H9 (cell line): ENCODE measurements around the gene PACS1. TPM values are rescaled to one million over a fixed set of nuclear protein-coding genes. Genes with fewer than 3 reads are reported as not detected.

Source experiments
- DNase-seq: peaks from one replicate; pipeline ENCODE4 v3.0.0-alpha.2; 2017
- H2AFZ ChIP-seq: one replicate; pipeline ENCODE4 v1.6.1; 2013; ENCODE audit warnings: mild to moderate bottlenecking, low read length, control low read depth, moderate library complexity
- H2AK5ac ChIP-seq: 2 replicates; pipeline ENCODE4 v1.6.1; 2013; ENCODE audit warnings: low read length, control low read depth, mixed read lengths; ENCODE audit not compliant: insufficient read length
- H2BK120ac ChIP-seq: one replicate; pipeline ENCODE4 v1.6.1; 2013; ENCODE audit warnings: low read depth, mild to moderate bottlenecking, low read length, control low read depth, inconsistent platforms; ENCODE audit not compliant: poor library complexity, severe bottlenecking
- H2BK12ac ChIP-seq: 2 replicates; pipeline ENCODE4 v1.6.1; 2013; ENCODE audit warnings: low read length, control low read depth, mixed read lengths, low read depth; ENCODE audit not compliant: insufficient read length
- H2BK15ac ChIP-seq: 2 replicates; pipeline ENCODE4 v1.6.1; 2013; ENCODE audit warnings: low read depth, low read length, control low read depth
- H2BK20ac ChIP-seq: one replicate; pipeline ENCODE4 v1.6.1; 2013; ENCODE audit warnings: low read depth, mild to moderate bottlenecking, low read length, control low read depth, inconsistent platforms; ENCODE audit not compliant: poor library complexity, severe bottlenecking
- H2BK5ac ChIP-seq: 2 replicates; pipeline ENCODE4 v1.6.1; 2013; ENCODE audit warnings: low read length, control low read depth, mixed read lengths; ENCODE audit not compliant: insufficient read length
- H3K14ac ChIP-seq: 2 replicates; pipeline ENCODE4 v1.6.1; 2013; ENCODE audit warnings: low read length, control low read depth; ENCODE audit not compliant: insufficient read depth
- H3K18ac ChIP-seq: 2 replicates; pipeline ENCODE4 v1.6.1; 2013; ENCODE audit warnings: low read depth, mild to moderate bottlenecking, mixed read lengths, low read length, control low read depth; ENCODE audit not compliant: insufficient read length
- H3K23ac ChIP-seq: 2 replicates; pipeline ENCODE4 v1.6.1; 2013; ENCODE audit warnings: low read length, control low read depth, mixed read lengths, low read depth; ENCODE audit not compliant: insufficient read length
- H3K23me2 ChIP-seq: 2 replicates; pipeline ENCODE4 v1.6.1; 2013; ENCODE audit warnings: low read depth, mild to moderate bottlenecking, mixed read lengths, low read length, control low read depth; ENCODE audit not compliant: insufficient read length, poor library complexity, severe bottlenecking
- H3K27ac ChIP-seq: 2 replicates; pipeline ENCODE4 v1.5.1; 2013; ENCODE audit warnings: low read length, control low read depth, mixed read lengths, low read depth; ENCODE audit not compliant: insufficient read length
- H3K27me3 ChIP-seq: 2 replicates; pipeline ENCODE4 v1.6.1; 2013; ENCODE audit warnings: low read length, control low read depth, inconsistent platforms; ENCODE audit not compliant: insufficient read depth
- H3K4ac ChIP-seq: 2 replicates; pipeline ENCODE4 v1.6.1; 2013; ENCODE audit warnings: low read depth, mild to moderate bottlenecking, control low read depth, inconsistent platforms, low read length, moderate library complexity
- H3K4me1 ChIP-seq: 2 replicates; pipeline ENCODE4 v1.6.1; 2013; ENCODE audit warnings: low read length, control low read depth, inconsistent platforms; ENCODE audit not compliant: insufficient read depth
- H3K4me2 ChIP-seq: 2 replicates; pipeline ENCODE4 v1.6.1; 2013; ENCODE audit warnings: low read length, control low read depth, mixed read lengths; ENCODE audit not compliant: insufficient read length, insufficient read depth
- H3K56ac ChIP-seq: 2 replicates; pipeline ENCODE4 v1.6.1; 2013; ENCODE audit warnings: low read depth, mild to moderate bottlenecking, mixed read lengths, low read length, control low read depth; ENCODE audit not compliant: insufficient read length
- H3K79me1 ChIP-seq: 2 replicates; pipeline ENCODE4 v1.6.1; 2013; ENCODE audit warnings: low read depth, mild to moderate bottlenecking, moderate library complexity, low read length, control low read depth, inconsistent platforms; ENCODE audit not compliant: insufficient read depth, poor library complexity, severe bottlenecking
- H3K79me2 ChIP-seq: 2 replicates; pipeline ENCODE4 v1.6.1; 2013; ENCODE audit warnings: low read length, control low read depth, inconsistent platforms; ENCODE audit not compliant: insufficient read depth
- H3K9ac ChIP-seq: 2 replicates; pipeline ENCODE4 v1.6.1; 2013; ENCODE audit warnings: low read length, control low read depth, mixed read lengths; ENCODE audit not compliant: insufficient read length; ENCODE audit errors: extremely low read depth
- H3K9me3 ChIP-seq: one replicate; pipeline ENCODE4 v1.6.1; 2013; ENCODE audit warnings: low read depth, low read length, inconsistent platforms; ENCODE audit not compliant: control insufficient read depth
- H3T11ph ChIP-seq: one replicate; pipeline ENCODE4 v1.6.1; 2013; ENCODE audit warnings: mild to moderate bottlenecking, low read length, control low read depth, inconsistent platforms
- H4K20me1 ChIP-seq: one replicate; pipeline ENCODE4 v1.6.1; 2013; ENCODE audit not compliant: control insufficient read depth, insufficient read length, insufficient read depth
- H4K5ac ChIP-seq: 2 replicates; pipeline ENCODE4 v1.6.1; 2013; ENCODE audit warnings: low read depth, mild to moderate bottlenecking, mixed read lengths, low read length, control low read depth; ENCODE audit not compliant: insufficient read length
- H4K8ac ChIP-seq: replicated peaks from 2 replicates; pipeline ENCODE4 v1.6.1; 2013; ENCODE audit warnings: low read length, control low read depth, mixed read lengths, low read depth; ENCODE audit not compliant: insufficient read length
- H4K91ac ChIP-seq: 2 replicates; pipeline ENCODE4 v1.6.1; 2013; ENCODE audit warnings: low read depth, mild to moderate bottlenecking, moderate library complexity, mixed read lengths, low read length, control low read depth; ENCODE audit not compliant: insufficient read length
- H3K27ac Mint-ChIP-seq, 3 experiments: 2 replicates in 2 of 3; 3 replicates in 1 of 3; pipeline ENCODE4 v1.8.0; 2020 to 2021; ENCODE audit warnings: mixed read lengths in 3 of 3, mild to moderate bottlenecking in 1 of 3, moderate library complexity in 1 of 3
- H3K27me3 Mint-ChIP-seq: 2 replicates; pipeline ENCODE4 v1.8.0; 2021; ENCODE audit warnings: low read depth, mild to moderate bottlenecking, moderate library complexity, mixed read lengths
- H3K36me3 Mint-ChIP-seq, 3 experiments: 2 replicates in 2 of 3; 3 replicates in 1 of 3; pipeline ENCODE4 v1.8.0; 2020 to 2021; ENCODE audit warnings: low read depth in 3 of 3, mixed read lengths in 3 of 3; ENCODE audit not compliant: insufficient read depth in 1 of 3
- H3K4me1 Mint-ChIP-seq, 2 experiments: 2 replicates each; pipeline ENCODE4 v1.8.0; 2020; ENCODE audit warnings: mixed read lengths in 2 of 2
- H3K4me3 Mint-ChIP-seq, 2 experiments: 2 replicates in 1 of 2; 3 replicates in 1 of 2; pipeline ENCODE4 v1.8.0; 2020 to 2021; ENCODE audit warnings: mild to moderate bottlenecking in 2 of 2, mixed read lengths in 2 of 2, moderate library complexity in 1 of 2
- H3K9me3 Mint-ChIP-seq, 2 experiments: 2 replicates in 1 of 2; 3 replicates in 1 of 2; pipeline ENCODE4 v1.8.0; 2020; ENCODE audit warnings: mild to moderate bottlenecking in 2 of 2, mixed read lengths in 2 of 2, moderate library complexity in 1 of 2
- CTCF ChIP-seq: fragments of 200-600 bp; sonication (generic); conservative IDR thresholded peaks from 3 replicates; pipeline ENCODE4 v1.8.0; 2021; ENCODE audit warnings: antibody characterized with exemption, mild to moderate bottlenecking
- WGBS: extraction: QIAGEN DNeasy Blood & Tissue Kit; methylation state at CpG from one replicate; pipeline ENCODE4 v1.1.7; 2013; ENCODE audit warnings: missing lambda C conversion rate, low lambda C conversion rate, mixed read lengths; ENCODE audit not compliant: insufficient read length; ENCODE audit errors: extremely low coverage; 5-methylcytosine and 5-hydroxymethylcytosine counted together
- total RNA-seq: library from RNA; stranded (reverse); gene quantifications from 2 replicates; pipeline ENCODE4 v1.2.1, GENCODE V29; 2021

The PACS1 gene
- total RNA-seq, 1 experiment from 2014 or later = 35.5 TPM

- Histone ChIP-seq H2BK5ac (no peak overlapping the region), H4K20me1 (peaks cover 2% of the 10 kb centered on the region), H3K4me1 (no peaks in the 10 kb centered on the region), H4K91ac (no peak overlapping the region), H3K9me3 (no peaks in the 10 kb centered on the region), H3K4ac (no peak overlapping the region), H3K18ac (no peak overlapping the region), H3K23me2 (peaks cover 10% of the 10 kb centered on the region), H3K79me1 (no peaks in the 10 kb centered on the region), H3K56ac (no peak overlapping the region), H3K23ac (no peak overlapping the region), H3K14ac (no peak overlapping the region), H2BK12ac (no peak overlapping the region), H3K4me2 (no peak overlapping the region), H4K5ac (no peak overlapping the region), H4K8ac (no peak overlapping the region), H2BK15ac (no peak overlapping the region), H3K27me3 (no peaks in the 10 kb centered on the region), H2AFZ (no peak overlapping the region), H3T11ph (no peak overlapping the region), H3K79me2 (peaks cover 2% of the 10 kb centered on the region; the same call in 1 of the 2 replicates), H2AK5ac (no peak overlapping the region), H3K27ac (no peak overlapping the region), H2BK20ac (no peak overlapping the region), H2BK120ac (no peak overlapping the region), H3K9ac (no peak overlapping the region)
- peak; percentile 85 for DNase-seq
- peak; percentile 79 for TF ChIP-seq CTCF
- peak overlapping the region in 1 of 3 experiments; percentile 89; a peak in 1 of 7 replicates for H3K27ac Mint-ChIP-seq
- H3K4me1 Mint-ChIP-seq = peaks cover 18 to 20% of the 10 kb centered on the region in 2 experiments
- no peaks in the 10 kb centered on the region; the same call in 1 of the 2 replicates for H3K27me3 Mint-ChIP-seq
- peak overlapping the region in 1 of 2 experiments; percentile 29; a peak in 1 of 5 replicates for H3K4me3 Mint-ChIP-seq
- peaks cover 11 to 53% (median 48%) of the 10 kb centered on the region in 3 experiments for H3K36me3 Mint-ChIP-seq
- no CpG with 5 or more reads among the region's 12 CpGs for WGBS
- H3K9me3 Mint-ChIP-seq = no peaks in the 10 kb centered on the region
Measured at GRCh38 chr11:66264914-66265313, 194.8 kb downstream of the PACS1 start.
